ENCODE results near the gene DHRS9. TPM values are rescaled to one million over a fixed set of nuclear protein-coding genes. Genes with fewer than 3 reads are reported as not detected.
A peak's percentile ranks its signal among the peaks of the same experiment; 100 is the strongest.

The DHRS9 gene
- total RNA-seq (10 to 100 TPM in 1 of 9 donors, 1 to 10 TPM in 7, under 1 TPM in 1; 0.81 to 24.8 (median 1.9) TPM), polyA plus RNA-seq (10 to 100 TPM in 1 of 2 donors, 1 to 10 TPM in 1; 1.7 to 30.9 TPM)
- long read RNA-seq, donor 1 = 0 reads
- long read RNA-seq, donor 2, partial matches to known transcripts = 1 of 1 reads
- long read RNA-seq, donor 2, other reads (novel, unspliced or antisense) = 0 of 1 reads
- long read RNA-seq, donor 3, partial matches to known transcripts = 3 of 3 reads
- long read RNA-seq, donor 3, other reads (novel, unspliced or antisense) = 0 of 3 reads

DNA sequence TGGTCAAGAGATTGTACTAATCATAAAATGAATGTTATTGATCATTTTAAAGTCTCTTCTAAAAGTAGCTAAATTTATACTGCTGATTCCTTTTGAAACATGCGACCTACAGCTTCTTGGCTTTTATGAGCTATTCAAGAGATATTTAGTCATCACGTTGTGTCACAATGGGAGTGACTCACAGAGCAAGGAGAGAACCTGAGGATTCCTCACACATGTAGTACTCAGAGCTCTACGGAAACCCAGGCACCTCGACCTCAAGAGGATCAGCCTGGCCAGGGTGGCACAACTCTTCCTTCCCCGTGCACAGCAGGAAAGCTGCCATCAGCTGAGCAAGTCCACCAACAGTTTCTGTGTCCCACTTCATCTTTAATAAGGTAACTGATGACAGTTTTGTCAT, at the start of gene DHRS9:
Gene DHRS9 (plus strand): TSS at position 223 of the 400 bp plus-strand sequence. CDS start 12,019 bp downstream, outside the sequence.
- 69 to 79% (median 72%) methylated on average over 5 of the region's 5 CpGs for WGBS, 4 donors
- TF ChIP-seq POLR2A (IDR thresholded peaks at IDR 0.05) = no peak
- TF ChIP-seq, protein P1, sequence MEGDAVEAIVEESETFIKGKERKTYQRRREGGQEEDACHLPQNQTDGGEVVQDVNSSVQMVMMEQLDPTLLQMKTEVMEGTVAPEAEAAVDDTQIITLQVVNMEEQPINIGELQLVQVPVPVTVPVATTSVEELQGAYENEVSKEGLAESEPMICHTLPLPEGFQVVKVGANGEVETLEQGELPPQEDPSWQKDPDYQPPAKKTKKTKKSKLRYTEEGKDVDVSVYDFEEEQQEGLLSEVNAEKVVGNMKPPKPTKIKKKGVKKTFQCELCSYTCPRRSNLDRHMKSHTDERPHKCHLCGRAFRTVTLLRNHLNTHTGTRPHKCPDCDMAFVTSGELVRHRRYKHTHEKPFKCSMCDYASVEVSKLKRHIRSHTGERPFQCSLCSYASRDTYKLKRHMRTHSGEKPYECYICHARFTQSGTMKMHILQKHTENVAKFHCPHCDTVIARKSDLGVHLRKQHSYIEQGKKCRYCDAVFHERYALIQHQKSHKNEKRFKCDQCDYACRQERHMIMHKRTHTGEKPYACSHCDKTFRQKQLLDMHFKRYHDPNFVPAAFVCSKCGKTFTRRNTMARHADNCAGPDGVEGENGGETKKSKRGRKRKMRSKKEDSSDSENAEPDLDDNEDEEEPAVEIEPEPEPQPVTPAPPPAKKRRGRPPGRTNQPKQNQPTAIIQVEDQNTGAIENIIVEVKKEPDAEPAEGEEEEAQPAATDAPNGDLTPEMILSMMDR (IDR thresholded peaks at IDR 0.05) = no peak
- peak within 1 kb of the TSS in 1 of 12 donors; percentile 47 for H3K4me3 ChIP-seq
- H3K27ac ChIP-seq = peak within 1 kb of the TSS in 1 of 12 donors; percentile 59
- peaks cover 0 to 66% (median 0%) of the 10 kb centered on the region in 12 donors for H3K4me1 ChIP-seq
- no peaks in the 10 kb centered on the region for H3K27me3 ChIP-seq
- peak in 1 of 5 donors; percentile 24 for DNase-seq
- H3K36me3 ChIP-seq = no peaks in the 10 kb centered on the region
- intact Hi-C loops (cut with DNase I) = no loop called here
- H3K9me3 ChIP-seq = no peaks in the 10 kb centered on the region
- peak in 1 of 4 donors; percentile 58 for ATAC-seq

DNA sequence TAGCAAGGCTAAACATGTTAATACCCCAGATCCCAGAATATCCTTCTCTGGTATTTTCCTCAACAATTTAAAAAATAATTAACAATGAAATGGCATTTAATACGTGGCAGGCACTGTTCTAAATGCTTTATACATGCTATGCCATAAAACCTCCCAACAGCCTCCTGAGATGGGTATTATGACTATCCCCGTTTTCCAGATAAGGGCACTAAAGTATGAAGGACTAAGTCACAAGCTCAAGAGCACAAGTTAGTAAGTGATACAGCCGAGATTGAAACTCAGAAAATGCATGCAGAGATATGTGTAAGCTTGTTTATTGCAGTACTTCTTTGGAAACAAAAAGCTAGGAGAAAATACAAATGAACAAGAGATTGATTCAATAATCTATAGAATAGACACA, 46.2 kb upstream of the DHRS9 start:
- DNase-seq (no peak), ATAC-seq (no peak)
- intact Hi-C loops (cut with DNase I) = no loop called here
- Histone ChIP-seq H3K4me3 (no peak overlapping the region), H3K4me1 (peaks cover 0 to 3% (median 0%) of the 10 kb centered on the region in 12 donors), H3K36me3 (no peaks in the 10 kb centered on the region), H3K27me3 (no peaks in the 10 kb centered on the region), H3K9me3 (no peaks in the 10 kb centered on the region), H3K27ac (no peak overlapping the region)
- WGBS, 4 donors = 29 to 32% (median 31%) methylated on average over 3 of the region's 3 CpGs
- no peak for TF ChIP-seq POLR2A (IDR thresholded peaks at IDR 0.05)
- TF ChIP-seq, protein P1 (IDR thresholded peaks at IDR 0.05) = no peak

DNA sequence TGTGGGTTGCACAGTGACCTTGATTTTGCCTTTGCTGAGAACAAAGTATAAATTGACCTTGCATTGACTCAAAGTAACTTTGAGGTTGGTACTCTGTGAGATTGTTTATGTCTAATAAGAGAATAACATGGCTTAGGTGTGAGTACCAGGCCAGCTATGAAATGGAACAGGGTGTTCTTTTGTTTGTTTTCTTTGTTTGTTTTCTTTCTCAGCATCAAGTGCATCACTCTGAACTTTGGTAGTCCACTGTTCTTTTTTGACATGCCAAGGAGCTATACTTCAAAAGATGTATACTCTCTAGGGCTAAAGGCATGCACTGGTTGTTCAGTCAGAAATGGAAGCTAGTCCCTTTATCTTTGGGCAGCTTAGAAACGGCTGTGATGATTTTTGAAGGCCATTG, 43.3 kb upstream of the DHRS9 start:
- peaks cover 0 to 3% (median 0%) of the 10 kb centered on the region in 12 donors for H3K4me1 ChIP-seq
- H3K36me3 ChIP-seq = no peaks in the 10 kb centered on the region
- ATAC-seq (no peak), DNase-seq (no peak)
- intact Hi-C loops (cut with DNase I) = no loop called here
- H3K27ac ChIP-seq = no peak overlapping the region
- H3K27me3 ChIP-seq = no peaks in the 10 kb centered on the region
- no peaks in the 10 kb centered on the region for H3K9me3 ChIP-seq
- no peak for TF ChIP-seq POLR2A (IDR thresholded peaks at IDR 0.05)
- TF ChIP-seq, protein P1 (IDR thresholded peaks at IDR 0.05) = no peak
- WGBS, 4 donors = 44 to 53% (median 46%) methylated on average over 1 of the region's 1 CpG
- no peak overlapping the region for H3K4me3 ChIP-seq

DNA sequence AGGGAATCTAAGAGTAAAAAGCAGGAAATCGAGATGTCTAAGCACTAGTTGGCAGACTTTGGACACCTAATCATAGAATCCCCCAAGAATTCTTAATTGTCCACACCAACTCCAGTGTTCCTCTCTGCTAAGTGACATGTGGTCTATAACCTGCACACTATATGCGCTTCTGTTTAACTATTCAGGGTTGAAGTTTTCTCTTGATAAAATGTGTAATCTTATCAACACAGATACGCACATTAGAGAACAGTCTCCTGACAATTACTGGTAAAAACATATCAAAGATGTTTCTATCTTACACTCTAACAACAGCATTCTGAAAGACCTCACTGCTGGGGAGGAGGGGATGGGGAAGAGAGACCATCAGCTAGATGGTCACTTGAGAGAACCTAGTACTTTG, 42.1 kb upstream of the DHRS9 start:
- Histone ChIP-seq H3K4me1 (peaks cover 0 to 3% (median 0%) of the 10 kb centered on the region in 12 donors), H3K9me3 (no peaks in the 10 kb centered on the region), H3K27ac (no peak overlapping the region), H3K27me3 (no peaks in the 10 kb centered on the region), H3K36me3 (no peaks in the 10 kb centered on the region), H3K4me3 (no peak overlapping the region)
- intact Hi-C loops (cut with DNase I) = no loop called here
- ATAC-seq (no peak), DNase-seq (no peak)
- TF ChIP-seq POLR2A (IDR thresholded peaks at IDR 0.05) = no peak
- TF ChIP-seq, protein P1 (IDR thresholded peaks at IDR 0.05) = no peak
- 29 to 53% (median 41%) methylated on average over 3 of the region's 3 CpGs for WGBS, 4 donors
